Kidney epithelial cell (primary cell): Measurements from ENCODE around the gene ATP5F1D. TPM values are rescaled to one million over a fixed set of nuclear protein-coding genes. Genes with fewer than 3 reads are reported as not detected.
"Not testable (repeated sequence)": the region's sequence is repeated elsewhere in the genome, so short reads cannot be mapped to it uniquely, and the experiment has no call there.

Experiments used
- DNase-seq: peaks from one replicate; pipeline ENCODE4 v3.0.0-alpha.2; 2010; ENCODE audit warnings: low read depth
- H3K27me3 ChIP-seq: 2 replicates; pipeline ENCODE4 v1.6.0; 2011; ENCODE audit warnings: low read length; ENCODE audit not compliant: control insufficient read depth, insufficient read depth
- H3K36me3 ChIP-seq: 2 replicates; pipeline ENCODE4 v1.5.1; 2011; ENCODE audit warnings: low read length; ENCODE audit not compliant: control insufficient read depth, insufficient read depth
- H3K4me3 ChIP-seq: 2 replicates; pipeline ENCODE4 v1.5.1; 2011; ENCODE audit warnings: low read depth, mild to moderate bottlenecking, control low read depth, low read length
- total RNA-seq: library from RNA; depleted of rRNA; stranded (reverse); fragments of >200 nt; gene quantifications from 2 replicates; pipeline ENCODE4 v1.2.3, GENCODE V29; 2015
- TF ChIP-seq, protein P1 (sequence below): IDR thresholded peaks from 2 replicates; pipeline ENCODE4 v1.5.1; 2011; ENCODE audit warnings: mild to moderate bottlenecking, moderate library complexity, low read length, control low read depth, inconsistent platforms; ENCODE audit not compliant: insufficient read depth, poor library complexity, severe bottlenecking

ATP5F1D gene
- 55.3 and 69.8 TPM in 2 replicates for total RNA-seq

DNA sequence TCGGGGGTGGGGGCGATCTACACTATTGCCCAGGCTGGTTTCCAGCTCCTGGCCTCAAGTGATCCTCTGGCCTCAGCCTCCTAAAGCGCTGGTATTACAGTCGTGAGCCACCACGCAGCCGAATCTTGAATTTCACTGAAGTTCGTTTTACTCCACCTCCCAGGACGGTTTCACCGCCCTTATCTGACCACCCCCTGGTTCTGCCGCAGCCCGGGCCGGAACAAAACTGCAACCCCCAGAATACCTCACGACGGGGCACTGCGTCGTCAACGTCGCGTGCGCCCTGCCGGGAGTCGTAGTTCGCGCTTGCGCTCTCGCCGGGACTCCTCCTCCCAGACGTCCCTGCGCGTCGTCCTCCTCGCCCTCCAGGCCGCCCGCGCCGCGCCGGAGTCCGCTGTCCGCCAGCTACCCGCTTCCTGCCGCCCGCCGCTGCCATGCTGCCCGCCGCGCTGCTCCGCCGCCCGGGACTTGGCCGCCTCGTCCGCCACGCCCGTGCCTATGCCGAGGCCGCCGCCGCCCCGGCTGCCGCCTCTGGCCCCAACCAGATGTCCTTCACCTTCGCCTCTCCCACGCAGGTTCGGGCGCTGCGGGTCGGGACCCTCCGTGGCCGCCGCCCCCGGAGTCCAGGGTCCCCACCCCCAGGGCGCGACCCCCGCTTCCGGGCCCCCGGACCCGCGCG is at the start of gene ATP5F1D:
Gene ATP5F1D, plus strand, starts transcription at position 335 of the 679 bp plus-strand sequence. Its CDS starts 100 bp downstream, at position 435.
- Histone ChIP-seq H3K36me3 (no peaks in the 10 kb centered on the region), H3K4me3 (peak within 1 kb of the TSS; percentile 51), H3K27me3 (no peaks in the 10 kb centered on the region)
- TF ChIP-seq, protein P1, sequence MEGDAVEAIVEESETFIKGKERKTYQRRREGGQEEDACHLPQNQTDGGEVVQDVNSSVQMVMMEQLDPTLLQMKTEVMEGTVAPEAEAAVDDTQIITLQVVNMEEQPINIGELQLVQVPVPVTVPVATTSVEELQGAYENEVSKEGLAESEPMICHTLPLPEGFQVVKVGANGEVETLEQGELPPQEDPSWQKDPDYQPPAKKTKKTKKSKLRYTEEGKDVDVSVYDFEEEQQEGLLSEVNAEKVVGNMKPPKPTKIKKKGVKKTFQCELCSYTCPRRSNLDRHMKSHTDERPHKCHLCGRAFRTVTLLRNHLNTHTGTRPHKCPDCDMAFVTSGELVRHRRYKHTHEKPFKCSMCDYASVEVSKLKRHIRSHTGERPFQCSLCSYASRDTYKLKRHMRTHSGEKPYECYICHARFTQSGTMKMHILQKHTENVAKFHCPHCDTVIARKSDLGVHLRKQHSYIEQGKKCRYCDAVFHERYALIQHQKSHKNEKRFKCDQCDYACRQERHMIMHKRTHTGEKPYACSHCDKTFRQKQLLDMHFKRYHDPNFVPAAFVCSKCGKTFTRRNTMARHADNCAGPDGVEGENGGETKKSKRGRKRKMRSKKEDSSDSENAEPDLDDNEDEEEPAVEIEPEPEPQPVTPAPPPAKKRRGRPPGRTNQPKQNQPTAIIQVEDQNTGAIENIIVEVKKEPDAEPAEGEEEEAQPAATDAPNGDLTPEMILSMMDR, result no peak
- DNase-seq, result no peak

DNA sequence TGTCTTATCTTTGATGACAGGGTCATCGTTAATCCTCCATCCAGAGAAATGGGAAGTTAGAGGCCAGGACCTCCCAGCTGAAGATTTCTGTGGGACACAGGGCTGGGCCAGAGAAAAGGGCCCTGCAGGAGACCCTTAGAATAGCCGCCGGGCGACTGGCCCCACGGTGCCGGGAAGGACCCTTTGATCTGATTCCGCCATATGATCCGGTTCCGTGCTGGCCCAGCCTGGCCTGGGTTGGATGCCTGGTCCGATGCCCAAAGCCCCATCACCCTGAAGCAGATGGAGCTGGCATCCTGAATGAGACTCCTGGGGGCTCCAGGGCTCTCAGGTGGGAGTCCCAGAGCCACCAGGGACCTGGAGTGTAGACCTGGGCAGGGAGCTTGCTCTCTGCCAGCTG is 42.0 kb upstream of the ATP5F1D start:
- H3K27me3 ChIP-seq, result no peaks in the 10 kb centered on the region
- no peak overlapping the region for H3K4me3 ChIP-seq
- no peak for DNase-seq
- H3K36me3 ChIP-seq, result no peaks in the 10 kb centered on the region
- TF ChIP-seq, protein P1, result no peak

DNA sequence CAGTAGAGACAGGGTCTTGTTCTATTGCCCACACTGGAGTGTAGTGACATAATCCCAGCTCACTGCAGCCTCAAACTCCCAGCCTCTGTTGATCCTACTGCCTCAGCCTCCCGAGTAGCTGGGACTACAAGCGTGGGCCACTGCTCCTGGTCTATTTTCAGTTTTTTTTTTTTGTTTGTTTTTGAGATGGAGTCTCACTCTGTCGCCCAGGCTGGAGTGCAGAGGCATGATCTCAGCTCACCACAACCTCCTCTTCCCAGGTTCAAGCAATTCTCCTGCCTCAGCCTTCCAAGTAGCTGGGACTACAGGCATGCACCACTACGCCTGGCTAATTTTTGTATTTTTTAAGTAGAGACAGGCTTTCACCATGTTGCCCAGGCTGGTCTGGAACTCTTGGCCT is 40.9 kb upstream of the ATP5F1D start:
- H3K4me3 ChIP-seq, H3K36me3 ChIP-seq, H3K27me3 ChIP-seq, DNase-seq: not testable (repeated sequence)

DNA sequence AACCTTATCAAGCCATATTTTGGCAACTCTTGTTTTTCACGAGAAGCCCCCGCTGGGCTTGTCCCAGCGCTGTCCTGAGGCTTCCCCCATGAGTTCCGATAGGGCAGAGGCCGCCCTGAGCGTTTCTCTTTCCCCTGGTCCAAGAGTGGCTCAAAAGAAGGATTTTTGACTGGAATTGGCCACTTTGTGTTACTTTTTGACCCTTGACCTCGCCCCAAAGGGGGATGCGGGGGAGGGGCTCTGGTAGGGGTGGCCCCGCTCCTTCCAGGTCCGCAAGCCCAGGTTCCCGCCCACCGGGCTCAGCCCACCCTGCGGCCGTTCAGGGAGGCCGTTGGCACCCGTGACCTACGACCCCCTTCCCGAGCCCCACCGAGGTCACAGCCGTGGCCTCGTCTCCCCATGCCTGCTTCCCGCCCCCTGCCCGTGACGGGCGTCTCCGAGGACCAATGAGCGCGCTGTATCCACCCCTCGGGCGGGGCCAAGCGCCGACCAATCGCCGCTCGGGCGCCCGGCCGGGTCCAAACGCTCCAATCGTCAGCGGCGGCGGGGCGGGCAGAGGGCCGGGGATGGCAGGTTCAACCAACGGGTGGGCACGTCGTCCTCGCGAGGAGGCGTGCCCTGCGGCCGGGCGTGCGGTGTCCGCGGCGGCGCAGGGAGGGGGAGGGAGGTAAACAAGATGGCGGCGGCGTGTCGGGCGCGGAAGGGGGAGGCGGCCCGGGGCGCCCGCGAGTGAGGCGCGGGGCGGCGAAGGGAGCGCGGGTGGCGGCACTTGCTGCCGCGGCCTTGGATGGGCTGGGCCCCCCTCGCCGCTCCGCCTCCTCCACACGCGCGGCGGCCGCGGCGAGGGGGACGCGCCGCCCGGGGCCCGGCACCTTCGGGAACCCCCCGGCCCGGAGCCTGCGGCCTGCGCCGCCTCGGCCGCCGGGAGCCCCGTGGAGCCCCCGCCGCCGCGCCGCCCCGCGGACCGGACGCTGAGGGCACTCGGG is 36.1 kb upstream of the ATP5F1D start, which contains the start of gene STK11:
Gene STK11, plus strand, starts transcription at position 665 of the 986 bp plus-strand sequence. CDS start 1,136 bp downstream, outside the sequence.
- peak; percentile 73 for DNase-seq
- TF ChIP-seq, protein P1, result no peak
- Histone ChIP-seq H3K4me3 (peak within 1 kb of the TSS; percentile 75), H3K27me3 (no peaks in the 10 kb centered on the region), H3K36me3 (no peaks in the 10 kb centered on the region)

DNA sequence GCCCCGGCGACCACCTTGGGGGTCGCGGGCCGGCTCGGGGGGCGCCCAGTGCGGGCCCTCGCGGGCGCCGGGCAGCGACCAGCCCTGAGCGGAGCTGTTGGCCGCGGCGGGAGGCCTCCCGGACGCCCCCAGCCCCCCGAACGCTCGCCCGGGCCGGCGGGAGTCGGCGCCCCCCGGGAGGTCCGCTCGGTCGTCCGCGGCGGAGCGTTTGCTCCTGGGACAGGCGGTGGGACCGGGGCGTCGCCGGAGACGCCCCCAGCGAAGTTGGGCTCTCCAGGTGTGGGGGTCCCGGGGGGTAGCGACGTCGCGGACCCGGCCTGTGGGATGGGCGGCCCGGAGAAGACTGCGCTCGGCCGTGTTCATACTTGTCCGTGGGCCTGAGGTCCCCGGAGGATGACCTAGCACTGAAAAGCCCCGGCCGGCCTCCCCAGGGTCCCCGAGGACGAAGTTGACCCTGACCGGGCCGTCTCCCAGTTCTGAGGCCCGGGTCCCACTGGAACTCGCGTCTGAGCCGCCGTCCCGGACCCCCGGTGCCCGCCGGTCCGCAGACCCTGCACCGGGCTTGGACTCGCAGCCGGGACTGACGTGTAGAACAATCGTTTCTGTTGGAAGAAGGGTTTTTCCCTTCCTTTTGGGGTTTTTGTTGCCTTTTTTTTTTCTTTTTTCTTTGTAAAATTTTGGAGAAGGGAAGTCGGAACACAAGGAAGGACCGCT is 35.2 kb upstream of the ATP5F1D start:
- no peak for DNase-seq
- TF ChIP-seq, protein P1, result no peak

More for the DNA sequence above, 35.2 kb upstream of the ATP5F1D start:
- peak overlapping the region; percentile 75 for H3K4me3 ChIP-seq
- H3K27me3 ChIP-seq, result no peaks in the 10 kb centered on the region
- no peaks in the 10 kb centered on the region for H3K36me3 ChIP-seq
